HL-60 (cell line): ENCODE results near the gene PCDHGA1.
A peak's percentile ranks its signal among the peaks of the same experiment; 100 is the strongest.
"Not testable (repeated sequence)": the region's sequence is repeated elsewhere in the genome, so short reads cannot be mapped to it uniquely, and the experiment has no call there.

ENCODE experiments used
- DNase-seq, 2 experiments: peaks; one replicate each; pipeline ENCODE4 v3.0.0-alpha.2; 2010 to 2020; ENCODE audit warnings: low read depth in 1 of 2, low spot score in 1 of 2
- H3K27ac ChIP-seq: fragments of 250-450 bp; sonication (Bioruptor Pico); replicated peaks from 2 replicates; pipeline ENCODE4 v1.5.1; 2020; ENCODE audit warnings: mild to moderate bottlenecking, moderate library complexity
- H3K27me3 ChIP-seq: fragments of 250-450 bp; sonication (Bioruptor Pico); 2 replicates; pipeline ENCODE4 v1.5.1; 2021; ENCODE audit warnings: mild to moderate bottlenecking, moderate library complexity; ENCODE audit not compliant: insufficient read depth, poor library complexity, severe bottlenecking
- H3K4me3 ChIP-seq: replicated peaks from 2 replicates; pipeline ENCODE4 v1.5.1; 2011; ENCODE audit warnings: mild to moderate bottlenecking, control low read depth, low read length; ENCODE audit not compliant: insufficient read depth
- CTCF ChIP-seq: IDR thresholded peaks from one replicate; pipeline ENCODE4 v1.5.1; 2011; ENCODE audit warnings: low read length, control low read depth, inconsistent platforms; ENCODE audit not compliant: insufficient read depth
- GABPA ChIP-seq: IDR thresholded peaks from 2 replicates; pipeline ENCODE4 v1.6.1; 2012; ENCODE audit warnings: low read depth
- POLR2AphosphoS5 ChIP-seq: IDR thresholded peaks from 2 replicates; pipeline ENCODE4 v1.6.1; 2012; ENCODE audit warnings: low read depth
- REST ChIP-seq: IDR thresholded peaks from 2 replicates; pipeline ENCODE4 v1.6.1; 2012; ENCODE audit warnings: low read depth; ENCODE audit not compliant: insufficient replicate concordance
- SPI1 ChIP-seq: IDR thresholded peaks from 2 replicates; pipeline ENCODE4 v1.6.1; 2012; ENCODE audit warnings: low read depth, mild to moderate bottlenecking, borderline replicate concordance

PCDHGA1 gene

GRCh38 chr5:141413540-141414069 is 83.3 kb downstream of the PCDHGA1 start:
- Histone ChIP-seq H3K4me3 (peak overlapping the region; percentile 68), H3K27me3 (peaks cover 5% of the 10 kb centered on the region), H3K27ac (no peak overlapping the region)
- peak in 1 of 2 experiments; percentile 21 for DNase-seq
- TF ChIP-seq POLR2AphosphoS5 = no peak
- TF ChIP-seq CTCF = no peak
- no peak for TF ChIP-seq SPI1
- no peak for TF ChIP-seq GABPA
- TF ChIP-seq REST = no peak

GRCh38 chr5:141414548-141415274 is 84.4 kb downstream of the PCDHGA1 start:
- H3K4me3 ChIP-seq, H3K27me3 ChIP-seq, H3K27ac ChIP-seq, DNase-seq: not testable (repeated sequence)

- H3K4me3 ChIP-seq, DNase-seq, H3K27me3 ChIP-seq, H3K27ac ChIP-seq: not testable (repeated sequence)
Observed at GRCh38 chr5:141415275-141415618, 84.9 kb downstream of the PCDHGA1 start.

- H3K27ac ChIP-seq = not testable (repeated sequence)
- DNase-seq = peak in 1 of 2 experiments; percentile 79
- peaks cover 12% of the 10 kb centered on the region for H3K27me3 ChIP-seq
- peak within 1 kb of the TSS; percentile 51 for H3K4me3 ChIP-seq
- peak; percentile 75 for TF ChIP-seq CTCF
Observed at GRCh38 chr5:141417494-141418172, 87.3 kb downstream of the PCDHGA1 start, which contains the start of gene PCDHGB7. Gene PCDHGB7 (plus strand): TSS chr5:141417677. CDS start chr5:141417860, 183 bp downstream.

GRCh38 chr5:141419074-141419880 is 89.0 kb downstream of the PCDHGA1 start:
- Histone ChIP-seq H3K4me3 (no peak overlapping the region), H3K27ac (no peak overlapping the region), H3K27me3 (peaks cover 9% of the 10 kb centered on the region)
- no peak for DNase-seq
- no peak for TF ChIP-seq REST
- no peak for TF ChIP-seq CTCF
- TF ChIP-seq POLR2AphosphoS5 = no peak
- no peak for TF ChIP-seq SPI1
- no peak for TF ChIP-seq GABPA
